GM12878 (cell line): ENCODE data around the gene MGLL. TPM values are rescaled to one million over a fixed set of nuclear protein-coding genes. Genes with fewer than 3 reads are reported as not detected.

Experiments used
- ATAC-seq: fragments of 200-7000 bp; cut with Tn5 transposase; 3 replicates; pipeline ENCODE4 v1.9.1; 2020; ENCODE audit warnings: mild to moderate bottlenecking, moderate library complexity
- BruUV-seq: library from RNA; stranded (reverse); fragments of 400-500 nt; replicated peaks from 2 replicates; lab custom pipeline; 2021; lab: Mats Ljungman, UMichigan
- CTCF ChIA-PET: fragments of 300-600 bp; sonication (Branson Sonifier 250); formaldehyde crosslinking; extraction: SDS; loops from one replicate; lab custom pipeline; 2021; ENCODE audit warnings: inconsistent platforms; lab: Yijun Ruan, JAX
- POLR2A ChIA-PET: fragments of 350-600 bp; formaldehyde crosslinking; extraction: SDS; loops from one replicate; lab custom pipeline; 2021; ENCODE audit warnings: inconsistent platforms; lab: Charles Lee
- RAD21 ChIA-PET: fragments of 300-600 bp; sonication (Branson Sonifier 250); formaldehyde crosslinking; loops from one replicate; lab custom pipeline; 2023; ENCODE audit warnings: antibody characterized with exemption; ENCODE audit not compliant: unreplicated experiment; lab: Charles Lee
- SMC1A ChIA-PET: fragments of 300-600 bp; sonication (Branson Sonifier 250); formaldehyde crosslinking; loops from one replicate; lab custom pipeline; 2023; ENCODE audit not compliant: unreplicated experiment, uncharacterized antibody; lab: Charles Lee
- DNase-seq: peaks from one replicate; pipeline ENCODE4 v3.0.0-alpha.2; 2011; ENCODE audit warnings: low read depth, low spot score
- FAIRE-seq: peaks from 3 replicates; lab custom pipeline; 2011; peaks lifted over from hg19 to GRCh38; lab: Jason Lieb, UNC
- H2AFZ ChIP-seq: 2 replicates; pipeline ENCODE4 v1.6.0; 2011; ENCODE audit warnings: low read depth, low read length, control low read depth; ENCODE audit not compliant: control insufficient read depth
- H3K27ac ChIP-seq: 2 replicates; pipeline ENCODE4 v1.5.1; 2011; ENCODE audit warnings: control low read depth; ENCODE audit not compliant: control insufficient read depth, insufficient read depth
- H3K27me3 ChIP-seq, 2 experiments: replicated peaks in 1 of 2; 2 replicates each; pipeline versions ENCODE4 v1.6.0 to v1.6.1; 2011; ENCODE audit warnings: low read length in 1 of 2; ENCODE audit not compliant: control insufficient read depth in 2 of 2, insufficient read depth in 2 of 2
- H3K36me3 ChIP-seq, 2 experiments: 2 replicates each; pipeline ENCODE4 v1.5.1; 2011; ENCODE audit warnings: low read length in 1 of 2; ENCODE audit not compliant: control insufficient read depth in 2 of 2, insufficient read depth in 2 of 2
- H3K4me1 ChIP-seq: 2 replicates; pipeline ENCODE4 v1.6.1; 2011; ENCODE audit warnings: mild to moderate bottlenecking, low read length, moderate library complexity, mixed read lengths; ENCODE audit not compliant: control insufficient read depth, insufficient read depth
- H3K4me2 ChIP-seq: 2 replicates; pipeline ENCODE4 v1.6.0; 2011; ENCODE audit warnings: control low read depth; ENCODE audit not compliant: control insufficient read depth, insufficient read depth
- H3K4me3 ChIP-seq: fragments of 200-600 bp; sonication (generic); 2 replicates; pipeline ENCODE4 v1.5.1; 2016
- H3K79me2 ChIP-seq: 2 replicates; pipeline ENCODE4 v1.6.0; 2011; ENCODE audit warnings: low read length; ENCODE audit not compliant: control insufficient read depth, insufficient read depth
- H3K9ac ChIP-seq: 2 replicates; pipeline ENCODE4 v1.8.0; 2011; ENCODE audit warnings: low read length, control low read depth, mixed read lengths; ENCODE audit not compliant: control insufficient read depth, insufficient read depth
- H3K9me3 ChIP-seq: replicated peaks from 3 replicates; pipeline ENCODE4 v1.5.1; 2011; ENCODE audit warnings: mild to moderate bottlenecking, low read length; ENCODE audit not compliant: control insufficient read depth, insufficient read depth
- H4K20me1 ChIP-seq: 2 replicates; pipeline ENCODE4 v1.6.0; 2011; ENCODE audit not compliant: control insufficient read depth, insufficient read depth
- ASH2L ChIP-seq: fragments of 300-600, 200-600 bp; sonication (generic); IDR thresholded peaks from 2 replicates; pipeline ENCODE4 v1.6.1; 2017; ENCODE audit warnings: low read depth, mild to moderate bottlenecking, borderline replicate concordance
- CTCF ChIP-seq, 3 experiments: IDR thresholded peaks in 2 of 3; conservative IDR thresholded peaks in 1 of 3; 2 replicates each; pipeline ENCODE4 v1.5.1; 2011; ENCODE audit warnings: low read depth in 3 of 3, low read length in 3 of 3, mild to moderate bottlenecking in 3 of 3, control low read depth in 2 of 3, moderate library complexity in 2 of 3, inconsistent platforms in 1 of 3, mixed read lengths in 1 of 3; ENCODE audit not compliant: control insufficient read depth in 2 of 3, insufficient read depth in 1 of 3; ENCODE audit errors: extremely low read depth in 1 of 3
- FOS ChIP-seq: IDR thresholded peaks from 3 replicates; pipeline ENCODE4 v1.6.1; 2011; ENCODE audit warnings: borderline replicate concordance; ENCODE audit not compliant: insufficient read length; ENCODE audit errors: extremely low read depth
- HDAC2 ChIP-seq: fragments of 200-600 bp; sonication (generic); IDR thresholded peaks from 2 replicates; pipeline ENCODE4 v1.6.1; 2017
- HDGF ChIP-seq: fragments of 450-650 bp; IDR thresholded peaks from 2 replicates; pipeline ENCODE4 v1.6.1; 2016; ENCODE audit warnings: antibody characterized with exemption
- IRF4 ChIP-seq: IDR thresholded peaks from 2 replicates; pipeline ENCODE4 v1.6.1; 2011; ENCODE audit warnings: low read depth, low read length
- NBN ChIP-seq: fragments of 450-650 bp; IDR thresholded peaks from 2 replicates; pipeline ENCODE4 v1.6.1; 2016
- NFYB ChIP-seq: IDR thresholded peaks from 2 replicates; pipeline ENCODE4 v1.6.1; 2011; ENCODE audit warnings: low read depth, mild to moderate bottlenecking, low read length, improper control_type of control experiment, moderate library complexity; ENCODE audit not compliant: insufficient read depth
- NR2C2 ChIP-seq: IDR thresholded peaks from 2 replicates; pipeline ENCODE4 v1.6.1; 2011; ENCODE audit warnings: borderline replicate concordance, low read depth; ENCODE audit not compliant: control insufficient read depth, insufficient read length
- PAX8 ChIP-seq: fragments of 450-650 bp; IDR thresholded peaks from 2 replicates; pipeline ENCODE4 v1.6.1; 2017; ENCODE audit warnings: mild to moderate bottlenecking, moderate library complexity
- POLR2A ChIP-seq: IDR thresholded peaks from 2 replicates; pipeline ENCODE4 v1.6.1; 2011; ENCODE audit warnings: low read depth, mild to moderate bottlenecking, low read length
- POLR2AphosphoS5 ChIP-seq: IDR thresholded peaks from 2 replicates; pipeline ENCODE4 v1.6.1; 2011; ENCODE audit warnings: mild to moderate bottlenecking, low read length, inconsistent platforms
- POU2F2 ChIP-seq: IDR thresholded peaks from 3 replicates; pipeline ENCODE4 v1.6.1; 2011; ENCODE audit warnings: low read depth, mild to moderate bottlenecking, low read length, borderline replicate concordance
- SIN3A ChIP-seq: IDR thresholded peaks from 2 replicates; pipeline ENCODE4 v1.6.1; 2012; ENCODE audit warnings: low read depth, low read length, improper control_type of control experiment
- SPI1 ChIP-seq: IDR thresholded peaks from 2 replicates; pipeline ENCODE4 v1.6.1; 2011; ENCODE audit warnings: low read depth, mild to moderate bottlenecking, low read length, moderate library complexity, borderline replicate concordance; ENCODE audit not compliant: insufficient read depth
- ZNF687 ChIP-seq: fragments of 450-650 bp; IDR thresholded peaks from 2 replicates; pipeline ENCODE4 v1.6.1; 2017; ENCODE audit warnings: mild to moderate bottlenecking, moderate library complexity
- WGBS: methylation state at CpG from one replicate; pipeline ENCODE4 v1.1.6; 2016; ENCODE audit warnings: low lambda C conversion rate; ENCODE audit not compliant: insufficient replicate concordance, insufficient coverage; ENCODE audit errors: missing lambda C conversion rate; 5-methylcytosine and 5-hydroxymethylcytosine counted together
- in situ Hi-C: fragments of 300-500 bp; cut with MboI; formaldehyde crosslinking; loops from 9 replicates; pipeline ENCODE4 v1.14.3; 2018; ENCODE audit warnings: mixed read lengths
- intact Hi-C: fragments of 100-400 bp; cut with micrococcal nuclease; formaldehyde crosslinking; loops from one replicate; pipeline ENCODE4 v1.14.2; 2022; ENCODE audit not compliant: unreplicated experiment
- polyA plus RNA-seq, 11 experiments: library from polyadenylated mRNA; depleted of rRNA in 4 of 11; unstranded in 6 of 11; stranded (reverse) in 5 of 11; fragments of >200 nt; fragmentation: Nextera tagmentation in 4 of 11; fragmentation: Illumina TruSeq in 1 of 11; extraction: Ambion mirVana in 4 of 11; extraction: Trizol in 1 of 11; gene quantifications; 1 replicate in 1 of 11; 2 replicates in 10 of 11; pipeline versions ENCODE4 v1.2.1 to v1.2.3, GENCODE V29; 2011 to 2016; ENCODE audit warnings: inconsistent platforms in 2 of 11, missing spikeins in 2 of 11, low read depth in 1 of 11
- total RNA-seq, 4 experiments: library from RNA; depleted of rRNA in 3 of 4; stranded (reverse); fragments of >200 nt in 3 of 4; fragmentation: Illumina TruSeq in 1 of 4; extraction: Trizol in 1 of 4; gene quantifications; 2 replicates each; pipeline versions ENCODE4 v1.2.1 to v1.2.3, GENCODE V29; 2013 to 2021

MGLL gene
- total and polyA plus RNA-seq, 10 of the 15 experiments (the other 5 are each of a cell fraction or from before 2014, with no cell fraction given), result 44.9 to 177 (median 72.9) TPM

- peak; percentile 96 for TF ChIP-seq IRF4
- no peak for TF ChIP-seq NR2C2
- TF ChIP-seq HDAC2, result no peak
- TF ChIP-seq FOS, result no peak
These were observed 60.1 kb downstream of the MGLL start (continued) for GRCh38 chr3:127762077-127762786.

- POLR2A ChIA-PET, result interaction anchor here (0.6 to 8.8 kb wide), 11 partner anchors 9 to 976 kb away, joined by 3 to 116 read pairs (median 6); partner anchors contain the start of gene MGLL
- peak; percentile 49 for ATAC-seq
- TF ChIP-seq ASH2L (no peak), SPI1 (peak; percentile 54; the same call in 1 of the 2 replicates), CTCF (IDR thresholded peaks at IDR 0.05 in 2 of 3, conservative IDR thresholded peaks at IDR 0.05 in 1 of 3; ENCODE audit: control insufficient read depth in 2 of 3, extremely low read depth in 1 of 3, insufficient read depth in 1 of 3, low read depth in 3 of 3, low read length in 3 of 3) (peak in 2 of 3 experiments; percentile 24 to 29; a peak in 2 of 6 replicates), POU2F2 (peak; percentile 27; the same call in 1 of the 3 replicates), ZNF687 (peak; percentile 34; the same call in 1 of the 2 replicates), POLR2A (peak; percentile 86), NBN (0 out of 2 replicates have a peak, but pooled peaks have one; percentile 21), HDGF (0 out of 2 replicates have a peak, but pooled peaks have one; percentile 67), PAX8 (no peak), SIN3A (no peak), NFYB (no peak), POLR2AphosphoS5 (peak; percentile 77)
These were observed 60.9 kb downstream of the MGLL start for GRCh38 chr3:127761441-127761801.

More at GRCh38 chr3:127761441-127761801, 60.9 kb downstream of the MGLL start:
- in situ Hi-C loops, result no loop called here
- ChIA-PET SMC1A (interaction anchor here (0.9 to 12.3 kb wide), 13 partner anchors 9 to 209 kb away, joined by 3 to 205 read pairs (median 4); partner anchors contain the start of gene MGLL), RAD21 (interaction anchor here (0.8 to 10.7 kb wide), 9 partner anchors 9 to 96 kb away, joined by 3 to 149 read pairs (median 6); partner anchors contain the start of gene MGLL), CTCF (interaction anchor here (0.7 to 3.5 kb wide), 8 partner anchors 8 to 198 kb away, joined by 3 to 19 read pairs (median 5); partner anchors contain the start of gene MGLL)
- peaks cover 4 to 17% of the 10 kb centered on the region in 2 experiments; a peak in 2 of 4 replicates for H3K36me3 ChIP-seq
- H3K9ac ChIP-seq, result peak overlapping the region; percentile 81
- H3K4me1 ChIP-seq, result peaks cover 64% of the 10 kb centered on the region
- no peaks in the 10 kb centered on the region for H3K9me3 ChIP-seq
- peak overlapping the region; percentile 62 for H3K4me3 ChIP-seq
- BruUV-seq, result no TSS peak
- 11% methylated on average over 12 of the region's 12 CpGs for WGBS
- H3K27ac ChIP-seq, result peak overlapping the region; percentile 96
- peak overlapping the region; percentile 90 for H3K4me2 ChIP-seq
- no peaks in the 10 kb centered on the region for H3K27me3 ChIP-seq
- H3K79me2 ChIP-seq, result peaks cover 67% of the 10 kb centered on the region
- H2AFZ ChIP-seq, result peak overlapping the region; percentile 3; the same call in 1 of the 2 replicates
- intact Hi-C loops, result no loop called here
- FAIRE-seq, result no peak
- no peak for DNase-seq
- H4K20me1 ChIP-seq, result no peaks in the 10 kb centered on the region
